Activated naive CD4-positive, alpha-beta T cell treated with Interleukin-2 at 50 U/mL for 16 hours (primary cell): ENCODE data around the gene ARL5B.
"Not testable (repeated sequence)": the region's sequence is repeated elsewhere in the genome, so short reads cannot be mapped to it uniquely, and the experiment has no call there.

Source experiments
- DNase-seq: peaks from one replicate; pipeline ENCODE4 v3.0.0-alpha.2; 2020

Gene ARL5B, protein sequence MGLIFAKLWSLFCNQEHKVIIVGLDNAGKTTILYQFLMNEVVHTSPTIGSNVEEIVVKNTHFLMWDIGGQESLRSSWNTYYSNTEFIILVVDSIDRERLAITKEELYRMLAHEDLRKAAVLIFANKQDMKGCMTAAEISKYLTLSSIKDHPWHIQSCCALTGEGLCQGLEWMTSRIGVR

DNA sequence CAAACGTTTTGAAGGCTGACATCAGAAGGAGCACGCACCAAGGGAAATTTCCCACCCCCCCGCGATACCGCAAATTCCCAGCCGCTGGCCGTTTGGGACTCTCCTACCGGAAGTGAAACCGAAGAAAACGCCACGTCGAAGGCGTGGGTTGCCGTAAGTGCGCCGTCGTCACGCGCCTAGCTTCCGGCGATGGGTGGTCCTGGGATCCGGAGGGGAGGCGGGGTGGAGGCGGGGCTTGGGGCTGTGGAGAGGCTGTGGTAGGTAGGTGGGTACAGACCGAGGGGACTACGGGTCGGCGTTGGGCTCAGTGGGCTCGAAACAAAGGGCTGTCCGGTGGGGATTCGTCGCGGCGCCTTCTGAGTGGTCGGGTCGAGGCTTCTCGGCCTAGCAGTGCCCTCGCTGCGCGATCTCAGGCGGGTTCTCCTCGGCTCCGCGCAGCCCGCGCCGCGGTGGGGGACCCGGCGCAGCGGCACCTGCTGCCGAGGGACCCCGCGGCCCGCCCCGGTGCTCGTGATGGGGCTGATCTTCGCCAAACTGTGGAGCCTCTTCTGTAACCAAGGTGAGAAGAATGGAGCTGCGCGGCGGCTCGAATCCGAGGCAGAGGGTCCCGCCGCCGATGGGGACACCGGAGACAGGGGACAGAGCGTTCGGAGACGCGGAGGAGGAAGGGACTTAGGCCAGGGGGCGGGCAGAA lies at the start of gene ARL5B:
Gene ARL5B, plus strand, starts transcription at position 307 of the 694 bp plus-strand sequence. Its CDS starts 207 bp downstream, at position 514.
- peak; percentile 96 for DNase-seq

DNA sequence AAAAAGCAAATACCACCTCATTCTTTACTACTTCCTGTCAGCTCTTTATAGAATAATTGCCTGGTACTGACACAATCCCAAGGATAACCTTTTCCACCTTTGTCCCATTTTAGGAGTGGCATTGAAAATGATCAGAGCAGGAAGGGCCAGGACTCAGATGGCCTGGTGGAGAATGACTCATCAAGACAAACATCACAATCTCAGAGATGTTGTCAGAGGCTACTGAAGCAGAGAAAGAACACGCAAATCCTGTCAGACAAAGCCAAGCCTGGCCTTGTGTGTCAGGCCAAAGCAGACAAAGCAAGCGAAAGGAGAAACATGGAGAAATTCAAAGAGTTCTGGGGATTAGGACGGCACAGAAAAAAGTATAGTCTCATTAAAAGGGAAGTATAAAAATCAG lies 48.7 kb upstream of the ARL5B start:
- DNase-seq = no peak

DNA sequence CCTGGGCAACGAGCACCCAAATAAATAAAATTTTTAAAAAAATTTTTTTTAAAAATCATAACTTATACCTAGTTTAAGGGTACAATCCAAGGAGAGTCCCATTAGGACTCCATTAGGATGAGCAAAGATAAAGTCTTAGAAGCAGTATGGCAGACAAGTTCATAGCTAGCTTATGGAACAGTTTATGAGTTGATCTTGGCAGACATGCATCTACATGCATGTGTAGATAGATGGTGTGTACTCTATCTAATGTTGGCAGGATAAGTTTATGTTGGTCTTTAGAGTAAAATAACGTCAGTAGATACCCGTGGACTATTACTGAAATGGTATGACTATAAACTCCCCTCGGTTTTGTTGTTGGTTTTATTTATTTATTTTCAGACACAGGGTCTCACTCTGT lies 48.1 kb upstream of the ARL5B start:
- DNase-seq = no peak

DNA sequence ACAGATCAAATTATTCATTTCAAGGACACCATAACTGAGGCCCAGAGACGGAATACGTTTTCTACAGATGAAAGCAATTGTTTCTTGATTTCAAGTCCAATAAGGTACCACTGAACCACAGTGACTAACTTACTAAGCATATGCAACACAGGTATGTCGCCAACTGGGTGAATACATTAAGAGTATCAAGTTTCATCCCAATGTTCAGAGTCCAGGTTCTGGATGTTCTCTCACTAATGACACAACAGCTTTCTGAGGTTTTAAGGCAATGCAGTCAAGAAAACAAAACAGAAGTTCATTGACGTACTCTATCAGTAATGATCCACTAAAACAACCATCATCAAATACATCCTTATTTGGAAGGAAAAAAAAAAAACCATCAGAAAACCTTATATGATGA lies 43.6 kb upstream of the ARL5B start:
- no peak for DNase-seq

DNA sequence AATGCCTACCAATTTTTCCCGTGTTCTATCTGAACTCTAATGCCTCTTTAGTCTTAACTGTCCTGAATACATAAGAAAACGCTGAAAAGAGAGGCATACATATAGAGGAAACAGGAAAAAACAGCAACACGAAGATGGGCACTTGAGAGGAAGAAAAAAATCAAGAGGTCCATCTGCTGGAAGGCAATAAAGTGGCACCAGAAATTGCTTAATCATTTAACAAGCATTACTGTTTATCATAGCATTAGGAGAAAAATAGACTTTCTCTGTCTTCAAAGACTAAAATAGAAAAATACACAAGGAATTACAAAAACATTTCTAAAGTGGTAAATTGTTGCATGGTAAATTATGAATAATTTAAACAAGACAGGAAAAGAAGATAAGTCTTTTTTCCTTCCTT lies 42.9 kb upstream of the ARL5B start:
- no peak for DNase-seq

DNA sequence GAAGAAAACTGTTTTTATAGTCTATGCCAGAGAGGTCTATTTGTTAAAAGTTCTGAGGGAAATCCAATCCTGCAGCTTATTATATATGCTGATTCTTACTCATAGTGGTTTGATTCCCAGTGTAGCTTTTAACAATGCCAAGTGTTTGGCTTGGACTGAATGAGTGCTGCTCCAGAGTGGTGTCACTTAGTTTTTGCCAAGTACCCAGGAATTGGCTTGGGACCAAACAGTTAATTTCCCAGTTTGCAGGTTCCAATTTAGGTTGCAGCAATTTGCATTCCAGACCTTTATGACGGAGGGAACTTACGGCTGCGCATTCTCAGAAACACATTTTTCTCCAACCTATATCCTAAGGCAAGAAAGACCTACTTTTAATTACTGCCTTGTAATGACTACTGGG lies 40.2 kb upstream of the ARL5B start:
- DNase-seq = no peak

DNA sequence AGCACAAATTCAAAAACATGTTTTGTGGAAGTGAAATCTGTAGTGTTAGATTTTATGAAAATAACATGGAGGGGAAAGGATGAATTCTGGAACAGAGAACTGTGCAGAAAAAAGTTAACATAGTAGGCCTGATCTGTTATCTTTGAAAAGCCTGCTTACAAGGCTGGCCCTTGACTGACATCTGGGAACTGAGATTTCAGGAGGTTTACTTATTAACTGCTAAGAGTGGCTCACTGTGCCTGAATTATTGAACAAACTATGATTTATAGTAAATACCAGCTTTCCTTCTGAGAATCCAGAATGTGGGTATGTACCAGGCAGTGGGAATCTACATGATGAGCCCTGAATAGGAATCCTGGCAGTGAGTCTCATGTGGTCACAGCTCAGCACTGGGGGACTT lies 38.4 kb upstream of the ARL5B start:
- no peak for DNase-seq

DNA sequence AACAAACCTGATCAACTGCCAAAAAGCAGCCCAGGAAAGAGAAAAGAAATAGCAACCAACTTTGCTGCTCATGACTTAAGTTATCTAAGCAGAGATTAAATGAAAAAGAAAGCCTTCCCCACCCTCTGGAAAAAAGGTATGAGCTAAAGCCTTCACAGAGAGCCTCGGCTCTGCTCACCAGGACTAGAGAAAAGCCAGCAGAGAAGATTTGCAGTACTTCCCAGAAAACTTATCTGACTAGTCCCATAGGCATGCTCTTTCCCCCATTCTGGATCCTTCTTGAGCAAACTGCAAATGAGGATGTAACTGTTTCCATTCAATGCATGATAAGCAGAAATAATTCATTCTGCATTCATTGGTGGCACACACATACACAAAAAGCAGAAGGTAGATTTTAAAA lies 35.6 kb upstream of the ARL5B start:
- DNase-seq = not testable (repeated sequence)

DNA sequence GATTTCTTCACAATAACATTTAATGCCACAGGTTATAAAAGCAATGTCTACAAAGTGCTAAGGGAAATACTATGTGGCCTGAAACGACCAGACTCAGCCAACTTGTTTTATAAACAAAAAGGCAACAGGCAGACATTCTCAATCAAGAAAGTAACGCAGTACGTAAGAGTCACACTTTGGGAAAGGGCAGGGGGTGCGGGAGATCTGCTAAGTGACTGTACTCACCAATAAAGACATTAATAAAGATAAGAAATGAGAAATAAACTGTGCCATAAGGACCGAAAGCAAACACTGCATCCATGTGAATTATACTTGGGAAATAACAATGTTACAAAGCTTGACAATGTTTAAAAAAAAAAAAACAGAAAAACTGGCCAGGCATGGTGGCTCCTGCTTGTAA lies 33.3 kb upstream of the ARL5B start:
- DNase-seq = no peak

DNA sequence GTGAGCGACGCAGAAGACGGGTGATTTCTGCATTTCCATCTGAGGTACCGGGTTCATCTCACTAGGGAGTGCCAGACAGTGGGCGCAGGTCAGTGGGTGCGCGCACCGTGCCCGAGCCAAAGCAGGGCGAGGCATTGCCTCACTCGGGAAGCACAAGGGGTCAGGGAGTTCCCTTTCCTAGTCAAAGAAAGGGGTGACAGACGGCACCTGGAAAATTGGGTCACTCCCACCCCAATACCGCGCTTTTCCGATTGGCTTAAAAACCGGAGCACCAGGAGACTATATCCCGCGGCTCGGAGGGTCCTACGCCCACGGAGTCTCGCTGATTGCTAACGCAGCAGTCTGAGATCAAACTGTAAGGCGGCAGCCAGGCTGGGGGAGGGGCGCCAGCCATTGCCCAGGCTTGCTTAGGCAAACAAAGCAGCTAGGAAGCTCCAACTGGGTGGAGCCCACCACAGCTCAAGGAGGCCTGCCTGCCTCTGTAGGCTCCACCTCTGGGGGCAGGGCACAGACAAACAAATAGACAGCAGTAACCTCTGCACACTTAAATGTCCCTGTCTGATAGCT lies 31.7 kb upstream of the ARL5B start:
- peak; percentile 65 for DNase-seq

DNA sequence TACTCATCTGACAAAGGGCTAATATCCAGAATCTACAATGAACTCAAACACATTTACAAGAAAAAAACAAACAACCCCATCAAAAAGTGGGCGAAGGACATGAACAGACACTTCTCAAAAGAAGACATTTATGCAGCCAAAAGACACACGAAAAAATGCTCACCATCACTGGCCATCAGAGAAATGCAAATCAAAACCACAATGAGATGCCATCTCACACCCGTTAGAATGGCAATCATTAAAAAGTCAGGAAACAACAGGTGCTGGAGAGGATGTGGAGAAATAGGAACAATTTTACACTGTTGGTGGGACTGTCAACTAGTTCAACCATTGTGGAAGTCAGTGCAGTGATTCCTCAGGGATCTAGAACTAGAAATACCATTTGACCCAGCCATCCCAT lies 26.7 kb upstream of the ARL5B start:
- DNase-seq = not testable (repeated sequence)

DNA sequence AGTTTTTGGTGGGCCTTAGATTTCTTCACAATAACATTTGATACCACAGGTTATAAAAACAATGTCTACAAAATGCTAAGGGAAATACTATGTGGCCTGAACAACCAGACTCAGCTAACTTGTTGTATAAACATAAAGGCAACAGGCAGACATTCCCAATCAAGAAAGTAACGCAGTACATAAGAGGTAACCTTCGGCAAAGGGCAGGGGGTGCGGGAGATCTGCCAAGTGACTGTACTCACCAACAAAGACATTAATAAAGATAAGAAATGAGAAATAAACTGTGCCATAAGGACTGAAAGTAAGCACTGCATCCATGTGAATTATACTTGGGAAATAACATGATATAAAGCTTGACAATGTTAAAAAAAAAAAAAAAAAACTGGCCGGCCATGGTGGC lies 23.2 kb upstream of the ARL5B start:
- no peak for DNase-seq

DNA sequence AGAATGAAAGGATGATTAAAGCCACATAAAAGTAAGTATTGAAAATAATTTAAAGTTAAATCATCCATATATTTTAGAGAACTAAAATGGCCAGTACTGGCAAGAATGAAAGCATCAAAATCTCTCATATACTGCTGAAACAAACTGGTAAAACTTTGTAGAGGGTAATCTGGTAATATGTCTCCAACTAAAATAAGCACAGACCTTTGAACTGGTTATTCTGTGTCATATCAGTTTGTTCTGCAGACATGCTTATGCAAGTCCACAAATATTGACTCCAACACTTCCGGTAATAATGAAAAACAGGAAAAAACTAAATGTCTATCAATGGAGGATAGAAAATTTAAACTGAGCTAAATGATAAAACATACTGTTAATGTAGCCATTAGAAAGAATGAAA lies 21.8 kb upstream of the ARL5B start:
- DNase-seq = not testable (repeated sequence)

DNA sequence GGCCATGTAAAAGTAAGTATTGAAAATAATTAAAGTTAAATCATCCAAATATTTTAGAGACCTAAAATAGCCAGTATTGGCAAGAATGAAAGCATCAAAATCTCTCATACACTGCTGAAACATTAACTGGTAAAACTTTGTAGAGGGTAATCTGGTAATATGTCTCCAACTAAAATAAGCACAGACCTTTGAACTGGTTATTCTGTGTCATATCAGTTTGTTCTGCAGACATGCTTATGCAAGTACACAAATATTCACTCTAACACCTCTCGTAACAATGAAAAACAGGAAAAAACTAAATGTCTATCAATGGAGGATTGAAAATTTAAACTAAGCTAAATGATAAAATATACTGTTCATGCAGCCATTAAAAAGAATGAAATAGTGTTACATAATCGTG lies 19.5 kb upstream of the ARL5B start:
- not testable (repeated sequence) for DNase-seq

DNA sequence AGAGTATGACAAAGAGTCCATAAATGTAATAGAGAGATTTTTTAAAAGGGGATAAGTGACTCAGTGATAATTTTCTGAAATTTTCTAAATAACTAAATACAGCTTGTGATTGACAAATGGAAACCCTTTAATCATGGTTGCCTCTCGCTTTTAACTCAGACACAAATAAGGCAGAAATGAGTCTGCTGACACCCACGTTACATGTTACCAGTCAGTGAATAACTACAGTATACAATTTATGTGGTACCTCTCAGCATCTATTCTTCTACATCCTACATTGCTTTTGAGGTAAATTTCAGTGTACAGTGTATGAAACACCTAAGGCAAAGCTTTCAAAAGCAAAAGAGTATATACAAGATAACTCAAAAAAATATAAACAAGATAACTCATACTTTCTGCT lies 12.1 kb upstream of the ARL5B start:
- no peak for DNase-seq

DNA sequence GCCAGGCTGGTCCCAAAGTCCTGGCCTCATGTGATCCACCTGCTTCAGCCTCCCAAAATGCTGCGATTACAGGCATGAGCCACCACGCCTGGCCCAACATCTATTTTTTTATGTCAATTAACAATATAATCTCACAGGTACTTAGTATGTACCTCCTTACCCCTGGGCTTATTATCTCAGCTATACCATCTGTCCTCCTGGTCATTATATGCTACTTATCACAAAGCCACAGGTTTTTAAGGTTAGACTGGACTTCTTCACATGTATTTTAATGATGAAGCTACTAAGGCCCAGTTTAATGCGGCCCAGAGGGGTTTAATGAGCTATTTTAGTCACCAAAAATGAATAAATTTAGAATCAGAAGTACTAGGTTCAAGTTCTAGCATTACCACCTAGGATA lies 11.3 kb upstream of the ARL5B start:
- DNase-seq = no peak

DNA sequence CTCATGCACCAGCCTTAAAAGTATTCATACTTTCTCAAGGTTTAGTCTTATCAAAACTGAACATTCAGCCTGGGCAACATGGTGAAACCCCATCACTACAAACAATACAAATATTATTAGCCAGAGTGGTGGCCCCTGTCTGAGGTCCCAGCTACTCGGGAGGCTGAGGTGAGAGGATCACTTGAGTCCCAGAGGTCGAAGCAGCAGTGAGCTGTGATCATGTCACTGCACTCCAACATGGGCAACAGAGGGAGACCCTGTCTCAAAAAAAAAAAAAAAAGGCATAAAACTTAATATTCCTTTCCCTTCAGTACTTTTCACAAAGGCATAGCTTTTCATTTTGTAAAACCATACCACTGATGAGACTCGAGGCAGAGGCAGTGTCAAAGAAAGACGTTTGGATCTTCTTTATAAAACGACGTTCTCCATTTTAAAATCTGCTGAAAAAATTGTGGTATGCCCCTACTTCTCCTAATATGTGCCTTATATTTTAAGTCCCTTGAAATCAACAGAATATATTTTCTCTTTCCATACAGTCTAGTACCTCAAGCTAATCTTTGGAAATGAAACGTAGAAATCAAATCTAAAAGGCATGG lies 9.8 kb upstream of the ARL5B start:
- DNase-seq = no peak

DNA sequence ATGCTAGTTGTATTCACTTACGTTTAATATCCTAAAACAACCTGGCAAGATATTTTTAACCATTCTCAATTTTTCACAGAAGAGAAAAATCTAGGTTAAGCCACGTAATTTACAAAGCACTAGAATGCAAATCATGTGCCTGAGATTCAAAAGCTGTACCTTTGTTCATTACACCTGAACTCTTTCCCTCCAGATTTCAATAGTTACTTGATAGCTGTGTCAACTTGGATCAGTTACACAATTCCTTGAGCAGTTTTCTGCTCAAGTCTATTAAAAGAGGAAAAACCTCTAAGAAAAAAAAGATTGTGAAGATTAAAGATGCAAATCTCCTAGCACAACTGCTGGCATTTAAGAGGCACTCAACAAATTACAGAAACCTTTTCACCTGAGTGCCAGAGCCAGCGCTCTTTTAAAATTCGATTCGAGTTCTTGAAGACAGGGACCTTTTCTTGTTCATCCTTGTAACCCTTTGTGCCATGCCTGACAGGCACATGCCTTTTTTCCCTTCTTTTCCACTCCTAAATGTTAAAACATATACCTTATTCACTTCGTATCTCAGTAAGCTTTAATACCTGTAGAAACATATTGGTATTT lies 8.7 kb upstream of the ARL5B start:
- DNase-seq = no peak

DNA sequence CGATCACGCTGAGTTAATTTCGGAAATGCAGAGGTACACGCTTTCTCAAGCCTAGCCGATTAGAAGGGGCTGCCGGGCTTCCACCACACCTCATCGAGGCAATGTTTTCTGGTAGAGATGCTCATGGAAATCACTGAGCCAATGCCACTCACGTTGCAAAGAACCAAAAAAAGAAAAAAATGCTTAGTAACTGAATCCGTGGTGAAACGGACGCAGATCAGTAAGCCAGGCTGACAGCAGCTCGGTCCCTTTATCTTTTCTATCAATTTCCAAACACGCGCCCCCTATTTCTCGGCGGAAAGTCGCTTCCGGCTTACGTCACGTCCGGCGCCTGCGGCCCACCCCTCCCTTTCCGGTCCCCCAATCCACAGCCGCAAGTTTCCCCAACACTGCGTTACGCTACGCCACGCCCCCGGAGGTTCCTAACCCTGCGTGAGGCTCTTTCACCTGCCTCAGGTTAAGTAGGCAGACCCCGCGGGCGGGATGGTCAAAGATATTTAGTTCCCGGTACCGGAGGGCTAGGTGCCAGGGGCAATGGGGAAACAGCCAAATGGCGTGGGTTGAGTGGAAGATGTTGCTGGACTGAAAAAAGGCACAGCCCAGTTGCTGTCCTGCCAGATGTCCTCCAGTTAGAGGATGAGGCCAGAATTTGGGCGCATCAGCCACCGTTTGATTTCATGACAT lies 7.8 kb upstream of the ARL5B start, which contains the start of gene NSUN6:
Gene NSUN6, minus strand, starts transcription at position 264 of the 684 bp plus-strand sequence. CDS start 384 bp downstream, outside the sequence.
- DNase-seq = peak; percentile 94

DNA sequence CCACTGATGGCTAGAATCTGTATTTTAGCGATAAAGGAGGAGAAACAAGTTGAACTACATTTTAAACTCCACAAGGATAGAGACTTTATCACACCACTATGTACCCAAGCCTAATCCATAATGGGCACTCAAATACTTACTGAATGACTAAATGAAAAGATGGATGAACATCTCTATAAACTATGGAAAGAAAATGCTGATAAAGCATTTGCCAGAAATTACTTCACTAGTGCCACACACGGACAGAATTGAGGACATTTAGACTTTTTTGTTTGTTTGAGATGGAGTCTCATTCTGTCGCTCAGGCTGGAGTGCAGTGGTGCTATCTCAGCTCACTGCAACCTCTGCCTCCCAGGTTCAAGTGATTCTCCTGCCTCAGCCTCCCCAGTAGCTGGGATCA lies 6.1 kb upstream of the ARL5B start:
- no peak for DNase-seq

DNA sequence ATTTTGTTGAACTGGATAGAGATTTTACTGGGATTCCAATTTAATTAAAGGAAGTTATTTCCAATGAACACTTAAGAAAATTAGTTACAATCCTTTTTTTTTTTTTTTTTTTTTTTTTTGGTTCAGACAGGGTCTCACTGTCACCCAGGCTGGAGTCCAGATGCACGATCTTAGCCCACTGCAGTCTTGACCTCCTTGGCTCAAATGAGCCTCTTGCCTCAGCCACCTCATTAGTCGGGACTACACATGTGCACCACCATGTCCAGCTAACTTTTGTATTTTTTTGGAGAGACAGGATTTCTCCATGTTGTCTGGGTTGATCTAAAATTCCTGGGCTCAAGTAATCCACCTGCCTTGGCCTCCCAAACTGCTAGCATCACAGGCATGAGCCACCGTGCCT lies 2.5 kb upstream of the ARL5B start:
- no peak for DNase-seq

DNA sequence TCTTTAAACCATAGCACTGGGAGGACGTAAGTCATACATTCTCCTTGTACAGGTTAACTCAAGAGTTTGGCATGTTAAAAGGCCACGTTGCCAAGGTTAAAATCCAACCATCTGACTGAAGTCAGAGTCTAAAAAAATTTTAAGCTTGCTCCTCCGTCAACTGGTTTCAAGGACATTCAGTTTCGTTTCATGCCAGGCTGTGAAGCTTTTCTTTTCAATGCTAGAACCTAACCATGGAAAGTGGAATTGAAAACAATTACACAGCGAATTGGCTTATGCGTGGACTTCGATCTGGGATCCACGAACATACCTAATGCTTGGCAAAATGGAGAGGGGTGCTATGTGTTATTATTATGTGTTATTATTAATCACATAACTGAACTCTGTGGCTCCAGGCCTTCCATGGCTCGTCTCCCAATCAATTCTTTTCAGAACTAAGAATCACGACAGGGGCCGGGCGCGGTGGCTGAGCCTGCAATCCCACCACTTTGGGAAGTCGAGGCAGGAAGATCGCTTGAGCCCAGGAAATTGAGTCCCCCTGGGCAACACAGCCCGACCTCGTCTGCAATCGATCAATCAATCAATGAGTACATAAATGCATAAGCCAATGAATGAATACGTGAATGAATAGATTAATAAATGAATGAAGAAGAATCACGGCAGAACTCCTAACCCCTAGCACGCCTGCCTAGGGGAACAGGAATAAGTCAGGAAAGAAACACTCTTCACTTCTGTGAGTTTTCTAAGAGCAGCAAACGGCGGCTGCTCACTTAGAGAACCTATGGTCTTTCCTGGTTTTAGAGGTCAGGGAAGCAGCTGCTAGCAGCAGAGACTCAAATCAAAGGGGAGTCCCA lies 733 bp upstream of the ARL5B start:
- peak; percentile 17 for DNase-seq
